ENCODE results near the gene EPHA3. TPM values are rescaled to one million over a fixed set of nuclear protein-coding genes. Genes with fewer than 3 reads are reported as not detected.

Gene EPHA3
- total RNA-seq, 2 experiments from 2014 or later: 0.06 to 0.11 TPM

- CTCF ChIA-PET: no interaction called here
- POLR2A ChIA-PET: no interaction called here
Measured at GRCh38 chr3:89144080-89144479, 36.7 kb downstream of the EPHA3 start.

- ChIA-PET CTCF (no interaction called here), POLR2A (no interaction called here)
Measured at GRCh38 chr3:89145995-89146394, 38.6 kb downstream of the EPHA3 start.

- ChIA-PET CTCF (no interaction called here), POLR2A (no interaction called here)
Measured at GRCh38 chr3:89154416-89154815, 47.0 kb downstream of the EPHA3 start.

GRCh38 chr3:89155811-89156210, 48.4 kb downstream of the EPHA3 start:
- CTCF ChIA-PET: no interaction called here
- POLR2A ChIA-PET: no interaction called here

GRCh38 chr3:89157575-89157974, 50.2 kb downstream of the EPHA3 start:
- CTCF ChIA-PET: no interaction called here
- POLR2A ChIA-PET: no interaction called here

- POLR2A ChIA-PET: no interaction called here
Measured at GRCh38 chr3:89159605-89160004, 52.2 kb downstream of the EPHA3 start.

GRCh38 chr3:89164774-89165173, 57.4 kb downstream of the EPHA3 start:
- ChIA-PET POLR2A (no interaction called here), CTCF (no interaction called here)

More at GRCh38 chr3:89159605-89160004, 52.2 kb downstream of the EPHA3 start:
- CTCF ChIA-PET: no interaction called here

GRCh38 chr3:89165636-89166263, 58.3 kb downstream of the EPHA3 start:
- ChIA-PET CTCF (no interaction called here), POLR2A (no interaction called here)

- ChIA-PET CTCF (no interaction called here), POLR2A (no interaction called here)
Measured at GRCh38 chr3:89171687-89172545, 64.5 kb downstream of the EPHA3 start.

- ChIA-PET POLR2A (no interaction called here), CTCF (no interaction called here)
Measured at GRCh38 chr3:89173546-89173945, 66.1 kb downstream of the EPHA3 start.

- ChIA-PET CTCF (no interaction called here), POLR2A (no interaction called here)
Measured at GRCh38 chr3:89179355-89180001, 72.1 kb downstream of the EPHA3 start.

- ChIA-PET POLR2A (no interaction called here), CTCF (no interaction called here)
Measured at GRCh38 chr3:89180334-89180733, 72.9 kb downstream of the EPHA3 start.

GRCh38 chr3:89182056-89182455, 74.6 kb downstream of the EPHA3 start:
- POLR2A ChIA-PET: no interaction called here
- CTCF ChIA-PET: no interaction called here

- ChIA-PET CTCF (no interaction called here), POLR2A (no interaction called here)
Measured at GRCh38 chr3:89184151-89184995, 77.0 kb downstream of the EPHA3 start.

GRCh38 chr3:89186456-89186855, 79.0 kb downstream of the EPHA3 start:
- CTCF ChIA-PET: no interaction called here
- POLR2A ChIA-PET: no interaction called here

- ChIA-PET POLR2A (no interaction called here), CTCF (no interaction called here)
Measured at GRCh38 chr3:89198591-89198990, 91.2 kb downstream of the EPHA3 start.

- ChIA-PET CTCF (no interaction called here), POLR2A (no interaction called here)
Measured at GRCh38 chr3:89212619-89213018, 105.2 kb downstream of the EPHA3 start.

GRCh38 chr3:89216016-89216739, 108.8 kb downstream of the EPHA3 start:
- ChIA-PET CTCF (no interaction called here), POLR2A (no interaction called here)

- POLR2A ChIA-PET: no interaction called here
- CTCF ChIA-PET: no interaction called here
Measured at GRCh38 chr3:89217148-89217685, 109.8 kb downstream of the EPHA3 start.

GRCh38 chr3:89221924-89222323, 114.5 kb downstream of the EPHA3 start:
- ChIA-PET POLR2A (no interaction called here), CTCF (no interaction called here)

Data from activated CD8-positive, alpha-beta memory T cell treated with anti-CD3 and anti-CD28 coated beads for 36 hours (primary cell).